Esophagus (tissue), 2 donors: ENCODE data around the gene HS3ST4. TPM values are rescaled to one million over a fixed set of nuclear protein-coding genes. Genes with fewer than 3 reads are reported as not detected.

Source experiments
- H3K27ac ChIP-seq, 2 donors: one replicate each; pipeline ENCODE4 v1.5.1; 2013; ENCODE audit warnings: low read depth in 2 of 2, mild to moderate bottlenecking in 2 of 2, inconsistent platforms in 1 of 2, low read length in 1 of 2, moderate library complexity in 1 of 2
- H3K27me3 ChIP-seq, 2 donors: one replicate each; pipeline ENCODE4 v1.6.1; 2013; ENCODE audit warnings: low read length in 2 of 2, control low read depth in 1 of 2, mild to moderate bottlenecking in 1 of 2; ENCODE audit not compliant: insufficient read depth in 2 of 2, control insufficient read depth in 1 of 2
- H3K36me3 ChIP-seq, 2 donors: one replicate each; pipeline ENCODE4 v1.6.1; 2013; ENCODE audit warnings: low read length in 1 of 2; ENCODE audit not compliant: control insufficient read depth in 2 of 2, insufficient read depth in 2 of 2
- H3K4me1 ChIP-seq, 2 donors: one replicate each; pipeline ENCODE4 v1.6.1; 2013; ENCODE audit warnings: low read length in 1 of 2; ENCODE audit not compliant: control insufficient read depth in 2 of 2, insufficient read depth in 2 of 2
- H3K4me3 ChIP-seq, 2 donors: one replicate each; pipeline ENCODE4 v1.5.1; 2013; ENCODE audit warnings: low read length in 2 of 2, mild to moderate bottlenecking in 2 of 2, low read depth in 1 of 2, moderate library complexity in 1 of 2
- H3K9me3 ChIP-seq, 2 donors: one replicate each; pipeline ENCODE4 v1.6.1; 2013; ENCODE audit warnings: mild to moderate bottlenecking in 2 of 2, low read depth in 1 of 2, low read length in 1 of 2, moderate library complexity in 1 of 2; ENCODE audit not compliant: control insufficient read depth in 2 of 2, insufficient read depth in 1 of 2
- WGBS, 2 donors: extraction: QIAGEN DNeasy Blood & Tissue Kit; methylation state at CpG; one replicate each; pipeline ENCODE4 v1.1.7; 2013; 5-methylcytosine and 5-hydroxymethylcytosine counted together
- polyA plus RNA-seq, 2 donors: library from polyadenylated mRNA; stranded (reverse); fragments of 200-250 nt; gene quantifications; one replicate each; pipeline ENCODE4 v1.2.3, GENCODE V29; 2013
- donor health status: healthy with polysubstance abuse.
- donor health status: Bipolar disorder and iron deficiency.

The HS3ST4 gene
- polyA plus RNA-seq, 2 donors = 0.08 to 0.16 TPM

DNA sequence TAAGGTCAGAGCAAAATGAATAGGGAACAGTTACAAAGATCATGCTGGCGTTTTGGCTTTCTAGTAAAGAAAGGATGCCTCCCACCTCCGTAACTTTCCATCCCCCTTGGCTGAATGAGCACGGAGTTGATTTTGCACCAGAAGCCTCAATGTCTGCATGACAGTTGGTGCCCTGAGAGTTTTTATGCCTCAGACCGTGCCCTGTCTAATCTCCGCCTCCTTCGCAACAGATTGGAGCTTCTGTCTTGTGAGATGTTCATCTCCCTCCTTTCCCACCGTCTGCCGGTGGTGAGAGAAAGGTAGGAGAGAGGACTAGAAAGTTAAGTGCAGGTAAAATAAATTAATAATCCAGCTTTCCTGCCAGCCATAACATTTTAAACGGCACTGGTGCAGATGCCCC lies 1.9 kb downstream of the HS3ST4 start:
- no peaks in the 10 kb centered on the region for H3K36me3 ChIP-seq
- 12 to 18% methylated on average over 9 of the region's 9 CpGs for WGBS, 2 donors
- H3K4me1 ChIP-seq = peaks cover 3 to 5% of the 10 kb centered on the region in 2 donors
- H3K27ac ChIP-seq = no peak overlapping the region
- H3K27me3 ChIP-seq = peaks cover 3 to 10% of the 10 kb centered on the region in 2 donors
- H3K4me3 ChIP-seq = no peak overlapping the region
- no peaks in the 10 kb centered on the region for H3K9me3 ChIP-seq

DNA sequence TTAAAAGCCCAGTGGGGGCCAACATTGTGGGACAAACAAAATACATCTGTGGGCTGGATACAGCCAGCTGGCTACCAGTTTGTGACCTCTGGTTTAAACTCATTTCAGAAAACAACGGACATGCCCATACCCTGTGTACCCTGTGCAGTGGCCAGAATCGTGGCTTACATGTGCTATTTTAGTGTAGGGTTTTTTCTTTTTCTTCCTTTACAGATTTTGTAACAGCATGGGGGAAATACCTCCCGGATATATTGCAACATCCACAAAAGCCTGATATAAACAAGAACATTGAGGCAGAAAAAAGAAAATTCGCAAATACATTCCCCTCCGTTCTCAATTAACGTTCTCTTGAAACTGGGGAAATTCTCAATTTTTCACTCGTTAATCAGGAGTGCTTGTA lies 7.3 kb downstream of the HS3ST4 start:
- H3K27me3 ChIP-seq = no peaks in the 10 kb centered on the region
- WGBS, 2 donors = 74% methylated on average over 7 of the region's 7 CpGs
- H3K9me3 ChIP-seq = no peaks in the 10 kb centered on the region
- no peak overlapping the region for H3K27ac ChIP-seq
- no peak overlapping the region for H3K4me3 ChIP-seq
- no peaks in the 10 kb centered on the region for H3K4me1 ChIP-seq
- no peaks in the 10 kb centered on the region for H3K36me3 ChIP-seq

- Histone ChIP-seq H3K4me3 (no peak overlapping the region), H3K36me3 (no peaks in the 10 kb centered on the region), H3K9me3 (no peaks in the 10 kb centered on the region), H3K27me3 (no peaks in the 10 kb centered on the region), H3K4me1 (no peaks in the 10 kb centered on the region), H3K27ac (no peak overlapping the region)
- WGBS, 2 donors = 82 to 87% methylated on average over 6 of the region's 6 CpGs
Observed at GRCh38 chr16:25700547-25700946, 8.8 kb downstream of the HS3ST4 start.

- Histone ChIP-seq H3K4me3 (no peak overlapping the region), H3K9me3 (peaks cover 0 to 3% of the 10 kb centered on the region in 2 donors), H3K36me3 (no peaks in the 10 kb centered on the region), H3K27ac (no peak overlapping the region), H3K4me1 (no peaks in the 10 kb centered on the region), H3K27me3 (no peaks in the 10 kb centered on the region)
- WGBS, 2 donors = 69 to 93% methylated on average over 1 of the region's 1 CpG
Observed at GRCh38 chr16:25707553-25707952, 15.8 kb downstream of the HS3ST4 start.

GRCh38 chr16:25707982-25708583 lies 16.3 kb downstream of the HS3ST4 start:
- no peaks in the 10 kb centered on the region for H3K27me3 ChIP-seq
- H3K4me3 ChIP-seq = no peak overlapping the region
- H3K4me1 ChIP-seq = no peaks in the 10 kb centered on the region
- H3K27ac ChIP-seq = no peak overlapping the region
- WGBS, 2 donors = 41 to 48% methylated on average over 3 of the region's 3 CpGs
- peaks cover 0 to 3% of the 10 kb centered on the region in 2 donors for H3K9me3 ChIP-seq
- H3K36me3 ChIP-seq = no peaks in the 10 kb centered on the region

DNA sequence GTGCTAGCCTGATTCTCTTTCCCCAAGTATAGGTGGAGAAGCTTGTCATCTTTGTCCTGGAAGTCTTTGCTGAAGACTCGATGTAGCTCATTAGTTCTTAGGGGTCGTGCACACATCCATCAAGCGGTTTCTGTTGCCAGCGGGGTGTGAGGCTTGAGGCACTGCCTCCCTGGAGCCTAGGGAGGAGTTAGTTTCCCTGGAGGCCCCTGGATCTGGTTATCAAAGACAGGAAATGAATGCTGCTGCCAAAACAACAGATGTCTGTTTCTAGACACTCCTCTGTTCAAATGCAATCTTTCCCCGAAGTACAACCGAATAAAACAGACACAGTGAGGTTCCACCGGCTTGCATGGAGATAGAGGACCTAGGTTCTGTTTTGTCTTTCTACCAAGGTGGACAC lies 17.5 kb downstream of the HS3ST4 start:
- Histone ChIP-seq H3K9me3 (peaks cover 0 to 3% of the 10 kb centered on the region in 2 donors), H3K36me3 (no peaks in the 10 kb centered on the region), H3K27me3 (no peaks in the 10 kb centered on the region), H3K27ac (no peak overlapping the region), H3K4me1 (no peaks in the 10 kb centered on the region), H3K4me3 (no peak overlapping the region)
- 35 to 37% methylated on average over 7 of the region's 7 CpGs for WGBS, 2 donors

- Histone ChIP-seq H3K36me3 (no peaks in the 10 kb centered on the region), H3K4me1 (no peaks in the 10 kb centered on the region), H3K9me3 (no peaks in the 10 kb centered on the region), H3K27ac (no peak overlapping the region), H3K27me3 (no peaks in the 10 kb centered on the region), H3K4me3 (no peak overlapping the region)
- 62 to 67% methylated on average over 13 of the region's 13 CpGs for WGBS, 2 donors
Observed at GRCh38 chr16:25713785-25714570, 22.2 kb downstream of the HS3ST4 start.

- Histone ChIP-seq H3K36me3 (no peaks in the 10 kb centered on the region), H3K27me3 (no peaks in the 10 kb centered on the region), H3K9me3 (no peaks in the 10 kb centered on the region), H3K4me3 (no peak overlapping the region), H3K27ac (no peak overlapping the region), H3K4me1 (no peaks in the 10 kb centered on the region)
- 88 to 91% methylated on average over 2 of the region's 2 CpGs for WGBS, 2 donors
Observed at GRCh38 chr16:25716186-25716585, 24.4 kb downstream of the HS3ST4 start.

- Histone ChIP-seq H3K27me3 (no peaks in the 10 kb centered on the region), H3K4me1 (no peaks in the 10 kb centered on the region), H3K9me3 (no peaks in the 10 kb centered on the region), H3K27ac (no peak overlapping the region), H3K4me3 (no peak overlapping the region), H3K36me3 (no peaks in the 10 kb centered on the region)
- WGBS, 2 donors = 75 to 78% methylated on average over 3 of the region's 3 CpGs
Observed at GRCh38 chr16:25721439-25721838, 29.7 kb downstream of the HS3ST4 start.
